Endodermal cell (in vitro differentiated cells): ENCODE data around the gene CDSN. TPM values are rescaled to one million over a fixed set of nuclear protein-coding genes. Genes with fewer than 3 reads are reported as not detected.

ENCODE experiments used
- DNase-seq: peaks from one replicate; pipeline ENCODE4 v3.0.0-alpha.2; 2017
- H3K27ac ChIP-seq: 2 replicates; pipeline ENCODE4 v1.5.1; 2013; ENCODE audit warnings: mild to moderate bottlenecking, low read depth, low read length, moderate library complexity
- H3K27me3 ChIP-seq: 2 replicates; pipeline ENCODE4 v1.6.1; 2013; ENCODE audit warnings: mild to moderate bottlenecking, low read length, moderate library complexity; ENCODE audit not compliant: insufficient read depth, control insufficient read depth, poor library complexity, severe bottlenecking
- H3K36me3 ChIP-seq: 2 replicates; pipeline ENCODE4 v1.7.0; 2013; ENCODE audit warnings: mild to moderate bottlenecking, low read length, moderate library complexity; ENCODE audit not compliant: control insufficient read depth, insufficient read depth
- H3K4me1 ChIP-seq: one replicate; pipeline ENCODE4 v1.7.0; 2013; ENCODE audit warnings: low read length; ENCODE audit not compliant: control insufficient read depth, insufficient read depth
- H3K4me3 ChIP-seq: 2 replicates; pipeline ENCODE4 v1.5.1; 2013; ENCODE audit warnings: mild to moderate bottlenecking, low read length, moderate library complexity
- H3K9ac ChIP-seq: 2 replicates; pipeline ENCODE4 v1.6.1; 2013; ENCODE audit warnings: mild to moderate bottlenecking, low read length, moderate library complexity; ENCODE audit not compliant: poor library complexity, severe bottlenecking; ENCODE audit errors: extremely low read depth
- H3K9me3 ChIP-seq: 2 replicates; pipeline ENCODE4 v1.6.1; 2013; ENCODE audit warnings: mild to moderate bottlenecking, low read length, moderate library complexity; ENCODE audit not compliant: control insufficient read depth
- H3K27ac Mint-ChIP-seq: 2 replicates; pipeline ENCODE4 v1.8.0; 2020; ENCODE audit warnings: mixed read lengths
- H3K27me3 Mint-ChIP-seq: 2 replicates; pipeline ENCODE4 v1.8.0; 2021; ENCODE audit warnings: mild to moderate bottlenecking, mixed read lengths; ENCODE audit not compliant: insufficient read depth
- H3K36me3 Mint-ChIP-seq: 2 replicates; pipeline ENCODE4 v1.8.0; 2020; ENCODE audit warnings: low read depth, mixed read lengths
- H3K4me1 Mint-ChIP-seq: 2 replicates; pipeline ENCODE4 v1.8.0; 2020; ENCODE audit warnings: mixed read lengths
- H3K4me3 Mint-ChIP-seq: 2 replicates; pipeline ENCODE4 v1.8.0; 2020; ENCODE audit warnings: mild to moderate bottlenecking, moderate library complexity, mixed read lengths
- H3K9me3 Mint-ChIP-seq: 2 replicates; pipeline ENCODE4 v1.8.0; 2020; ENCODE audit warnings: mild to moderate bottlenecking, mixed read lengths
- WGBS, 2 experiments: methylation state at CpG; one replicate each; pipeline versions ENCODE4 v1.1.5 to v1.1.7; 2013; ENCODE audit warnings: missing lambda C conversion rate in 2 of 2, mixed read lengths in 1 of 2; ENCODE audit not compliant: insufficient coverage in 1 of 2, insufficient read length in 1 of 2; 5-methylcytosine and 5-hydroxymethylcytosine counted together
- total RNA-seq, 2 donors: library from RNA; stranded (reverse); fragmentation: NEBNext Ultra II Directional in 1 of 2; extraction: Animal tissue kit (Norgen Biotek cat#: 25700) in 1 of 2; gene quantifications; 2 replicates in 1 of 2; 3 replicates in 1 of 2; pipeline ENCODE4 v1.2.1, GENCODE V29; 2021
- TF ChIP-seq, protein P1 (sequence below): fragments of 200-600 bp; sonication (generic); conservative IDR thresholded peaks from 2 replicates; pipeline ENCODE4 v1.5.0; 2021; ENCODE audit warnings: antibody characterized with exemption, mild to moderate bottlenecking

CDSN gene
- total RNA-seq, 2 donors from 2014 or later: not detected

DNA sequence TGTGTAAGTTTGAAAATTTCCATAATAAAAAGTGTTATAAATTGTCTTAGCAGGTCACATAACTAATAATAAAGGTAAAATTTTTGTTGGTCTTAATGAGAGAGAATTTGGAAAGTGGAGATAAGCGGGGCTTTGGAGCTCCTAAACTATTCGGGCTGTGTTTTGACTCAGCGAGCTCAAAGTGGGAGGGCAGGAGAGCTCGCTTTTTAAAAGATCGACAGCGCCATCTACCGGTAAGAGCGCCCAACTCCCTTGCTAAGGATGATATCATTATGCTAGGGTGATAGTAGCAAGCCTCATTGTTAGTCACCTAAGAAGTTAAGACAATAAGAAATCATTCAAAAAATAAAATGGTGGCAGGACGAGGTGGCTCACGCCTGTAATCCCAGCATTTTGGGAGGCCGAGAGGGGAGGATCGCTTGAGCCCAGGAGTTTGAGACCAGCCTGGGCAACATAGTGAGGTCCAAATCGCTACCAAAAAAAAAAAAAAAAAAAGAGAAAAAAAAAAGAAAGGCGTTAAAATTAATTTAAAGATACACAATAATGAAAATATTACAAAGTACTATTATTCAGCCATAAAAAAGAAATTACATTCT is 32.7 kb downstream of the CDSN start:
- peaks cover 12% of the 10 kb centered on the region for H3K4me1 Mint-ChIP-seq
- DNase-seq: peak; percentile 94
- H3K9me3 ChIP-seq: no peaks in the 10 kb centered on the region
- H3K4me1 ChIP-seq: peaks cover 10% of the 10 kb centered on the region
- no peak overlapping the region for H3K9ac ChIP-seq
- TF ChIP-seq, protein P1, sequence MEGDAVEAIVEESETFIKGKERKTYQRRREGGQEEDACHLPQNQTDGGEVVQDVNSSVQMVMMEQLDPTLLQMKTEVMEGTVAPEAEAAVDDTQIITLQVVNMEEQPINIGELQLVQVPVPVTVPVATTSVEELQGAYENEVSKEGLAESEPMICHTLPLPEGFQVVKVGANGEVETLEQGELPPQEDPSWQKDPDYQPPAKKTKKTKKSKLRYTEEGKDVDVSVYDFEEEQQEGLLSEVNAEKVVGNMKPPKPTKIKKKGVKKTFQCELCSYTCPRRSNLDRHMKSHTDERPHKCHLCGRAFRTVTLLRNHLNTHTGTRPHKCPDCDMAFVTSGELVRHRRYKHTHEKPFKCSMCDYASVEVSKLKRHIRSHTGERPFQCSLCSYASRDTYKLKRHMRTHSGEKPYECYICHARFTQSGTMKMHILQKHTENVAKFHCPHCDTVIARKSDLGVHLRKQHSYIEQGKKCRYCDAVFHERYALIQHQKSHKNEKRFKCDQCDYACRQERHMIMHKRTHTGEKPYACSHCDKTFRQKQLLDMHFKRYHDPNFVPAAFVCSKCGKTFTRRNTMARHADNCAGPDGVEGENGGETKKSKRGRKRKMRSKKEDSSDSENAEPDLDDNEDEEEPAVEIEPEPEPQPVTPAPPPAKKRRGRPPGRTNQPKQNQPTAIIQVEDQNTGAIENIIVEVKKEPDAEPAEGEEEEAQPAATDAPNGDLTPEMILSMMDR: peak; percentile 91
- 5 to 8% methylated on average over 2 to 12 of the region's 14 CpGs for WGBS, 2 experiments
- H3K4me3 ChIP-seq: no peak overlapping the region
- no peaks in the 10 kb centered on the region for H3K36me3 ChIP-seq
- H3K9me3 Mint-ChIP-seq: no peaks in the 10 kb centered on the region
- H3K36me3 Mint-ChIP-seq: no peaks in the 10 kb centered on the region
- H3K27ac Mint-ChIP-seq: peak overlapping the region; percentile 74
- H3K27me3 Mint-ChIP-seq: no peaks in the 10 kb centered on the region
- no peak overlapping the region for H3K27ac ChIP-seq
- H3K4me3 Mint-ChIP-seq: no peak overlapping the region
- H3K27me3 ChIP-seq: no peaks in the 10 kb centered on the region

DNA sequence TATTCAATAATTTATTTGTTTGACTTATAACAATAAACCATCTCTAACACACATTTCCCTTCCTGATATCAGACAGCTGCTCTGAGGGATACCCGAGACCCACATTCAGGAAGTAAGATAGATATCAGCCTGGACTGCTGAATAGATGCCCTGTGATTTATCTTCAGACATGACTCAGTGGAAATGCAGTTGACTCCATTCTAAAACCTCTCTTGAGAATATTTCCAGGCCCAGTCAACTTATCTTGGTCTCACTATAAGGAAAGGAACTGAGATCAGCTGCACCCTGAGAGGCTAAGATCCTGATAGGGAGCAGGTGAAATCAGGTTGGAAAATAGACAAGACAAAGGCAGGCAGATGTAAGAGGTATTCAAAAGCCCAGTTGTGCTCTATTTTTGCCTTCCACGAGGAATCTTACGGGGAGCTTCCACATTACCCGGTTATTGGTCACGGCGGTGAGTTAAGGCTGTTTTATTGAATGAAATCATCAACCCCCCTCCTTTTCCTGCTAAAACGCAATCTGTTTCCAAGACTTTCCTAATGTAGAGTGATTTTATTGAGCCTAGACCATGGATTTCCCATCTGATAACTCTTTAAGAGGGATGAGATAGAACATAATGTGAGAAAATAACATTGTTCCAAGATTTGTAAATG is 33.3 kb downstream of the CDSN start:
- H3K27me3 Mint-ChIP-seq: no peaks in the 10 kb centered on the region
- Histone ChIP-seq H3K4me3 (peak overlapping the region; percentile 25), H3K27ac (no peak overlapping the region), H3K36me3 (no peaks in the 10 kb centered on the region), H3K9ac (no peak overlapping the region), H3K4me1 (peaks cover 10% of the 10 kb centered on the region), H3K27me3 (no peaks in the 10 kb centered on the region), H3K9me3 (no peaks in the 10 kb centered on the region)
- 75 to 81% methylated on average over 6 to 7 of the region's 7 CpGs for WGBS, 2 experiments
- TF ChIP-seq, protein P1: no peak
- no peaks in the 10 kb centered on the region for H3K36me3 Mint-ChIP-seq
- H3K4me3 Mint-ChIP-seq: no peak overlapping the region
- H3K27ac Mint-ChIP-seq: no peak overlapping the region
- DNase-seq: no peak
- peaks cover 12% of the 10 kb centered on the region for H3K4me1 Mint-ChIP-seq
- H3K9me3 Mint-ChIP-seq: no peaks in the 10 kb centered on the region

DNA sequence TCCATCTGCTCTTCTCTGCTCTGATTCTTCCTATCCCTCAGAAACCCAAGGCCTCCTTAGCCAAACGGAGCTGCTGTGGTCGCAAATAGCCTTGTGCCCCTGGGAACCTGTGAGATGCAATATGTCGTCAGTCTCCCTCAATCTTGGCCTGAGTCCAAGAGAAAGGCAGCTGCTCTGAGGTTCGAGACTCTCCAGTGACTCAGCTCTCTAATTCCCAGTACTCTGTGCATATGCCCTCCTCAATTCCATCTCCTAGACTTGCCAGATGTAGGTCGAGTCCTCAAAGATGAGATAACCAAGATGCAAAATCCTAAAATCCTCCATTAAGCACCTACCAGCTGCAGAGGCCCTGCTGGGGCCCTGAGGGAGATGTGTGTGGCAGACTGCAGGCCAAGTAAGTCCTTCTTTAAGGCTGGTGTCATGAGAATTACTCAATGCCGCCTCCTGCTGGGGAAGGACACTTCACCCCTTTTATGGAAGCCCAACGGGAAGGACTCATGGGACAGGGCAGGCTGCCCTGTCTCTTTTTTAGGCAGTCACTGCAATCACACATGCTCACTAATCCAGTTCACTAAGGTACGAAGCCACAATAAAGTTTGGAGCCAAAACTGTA is 36.4 kb downstream of the CDSN start:
- Mint-ChIP-seq H3K9me3 (no peaks in the 10 kb centered on the region), H3K4me3 (no peak overlapping the region), H3K27me3 (peaks cover 3% of the 10 kb centered on the region), H3K36me3 (no peaks in the 10 kb centered on the region), H3K4me1 (peaks cover 15% of the 10 kb centered on the region), H3K27ac (no peak overlapping the region)
- Histone ChIP-seq H3K36me3 (no peaks in the 10 kb centered on the region), H3K9ac (no peak overlapping the region), H3K4me3 (no peak overlapping the region), H3K9me3 (no peaks in the 10 kb centered on the region), H3K27me3 (no peaks in the 10 kb centered on the region), H3K4me1 (peaks cover 10% of the 10 kb centered on the region), H3K27ac (no peak overlapping the region)
- TF ChIP-seq, protein P1: peak; percentile 80
- 71 to 74% methylated on average over 6 to 8 of the region's 8 CpGs for WGBS, 2 experiments
- peak; percentile 93 for DNase-seq
